Esophagus squamous epithelium (tissue), 4 donors: Measurements from ENCODE around the gene BLOC1S1.

Experiments
- POLR2A ChIP-seq, 4 donors: fragments of 450-650 bp; IDR thresholded peaks; one replicate each; pipeline ENCODE4 v1.6.1; 2017; ENCODE audit warnings: antibody characterized with exemption in 4 of 4, mild to moderate bottlenecking in 4 of 4, moderate library complexity in 3 of 4
- TF ChIP-seq, protein P1 (sequence below), 6 experiments: fragments of 450-650 bp in 4 of 6; fragments of 200-600 bp in 2 of 6; sonication (generic) in 2 of 6; IDR thresholded peaks; one replicate each; pipeline ENCODE4 v1.5.1; 2016 to 2019; ENCODE audit warnings: antibody characterized with exemption in 6 of 6, mild to moderate bottlenecking in 4 of 6, moderate library complexity in 4 of 6

- TF ChIP-seq, protein P1, sequence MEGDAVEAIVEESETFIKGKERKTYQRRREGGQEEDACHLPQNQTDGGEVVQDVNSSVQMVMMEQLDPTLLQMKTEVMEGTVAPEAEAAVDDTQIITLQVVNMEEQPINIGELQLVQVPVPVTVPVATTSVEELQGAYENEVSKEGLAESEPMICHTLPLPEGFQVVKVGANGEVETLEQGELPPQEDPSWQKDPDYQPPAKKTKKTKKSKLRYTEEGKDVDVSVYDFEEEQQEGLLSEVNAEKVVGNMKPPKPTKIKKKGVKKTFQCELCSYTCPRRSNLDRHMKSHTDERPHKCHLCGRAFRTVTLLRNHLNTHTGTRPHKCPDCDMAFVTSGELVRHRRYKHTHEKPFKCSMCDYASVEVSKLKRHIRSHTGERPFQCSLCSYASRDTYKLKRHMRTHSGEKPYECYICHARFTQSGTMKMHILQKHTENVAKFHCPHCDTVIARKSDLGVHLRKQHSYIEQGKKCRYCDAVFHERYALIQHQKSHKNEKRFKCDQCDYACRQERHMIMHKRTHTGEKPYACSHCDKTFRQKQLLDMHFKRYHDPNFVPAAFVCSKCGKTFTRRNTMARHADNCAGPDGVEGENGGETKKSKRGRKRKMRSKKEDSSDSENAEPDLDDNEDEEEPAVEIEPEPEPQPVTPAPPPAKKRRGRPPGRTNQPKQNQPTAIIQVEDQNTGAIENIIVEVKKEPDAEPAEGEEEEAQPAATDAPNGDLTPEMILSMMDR (IDR thresholded peaks at IDR 0.05) = no peak
- no peak for TF ChIP-seq POLR2A (IDR thresholded peaks at IDR 0.05)
These were observed 41.9 kb downstream of the BLOC1S1 start for GRCh38 chr12:55757701-55758100.
